KBM-7 (cell line): ENCODE data around the gene ATP1A3.
A peak's percentile ranks its signal among the peaks of the same experiment; 100 is the strongest.
"Not testable (repeated sequence)": the region's sequence is repeated elsewhere in the genome, so short reads cannot be mapped to it uniquely, and the experiment has no call there.

ENCODE experiments used
- DNase-seq: peaks from one replicate; pipeline ENCODE4 v3.0.0-alpha.2; 2015
- in situ Hi-C: fragments of 300-500 bp; cut with MboI; formaldehyde crosslinking; loops from 2 replicates; pipeline ENCODE4 v1.14.3; 2020; ENCODE audit warnings: low sequenced_read_pairs, low pct_unique_long_range_greater_than_20kb, mixed read lengths

The ATP1A3 gene

DNA sequence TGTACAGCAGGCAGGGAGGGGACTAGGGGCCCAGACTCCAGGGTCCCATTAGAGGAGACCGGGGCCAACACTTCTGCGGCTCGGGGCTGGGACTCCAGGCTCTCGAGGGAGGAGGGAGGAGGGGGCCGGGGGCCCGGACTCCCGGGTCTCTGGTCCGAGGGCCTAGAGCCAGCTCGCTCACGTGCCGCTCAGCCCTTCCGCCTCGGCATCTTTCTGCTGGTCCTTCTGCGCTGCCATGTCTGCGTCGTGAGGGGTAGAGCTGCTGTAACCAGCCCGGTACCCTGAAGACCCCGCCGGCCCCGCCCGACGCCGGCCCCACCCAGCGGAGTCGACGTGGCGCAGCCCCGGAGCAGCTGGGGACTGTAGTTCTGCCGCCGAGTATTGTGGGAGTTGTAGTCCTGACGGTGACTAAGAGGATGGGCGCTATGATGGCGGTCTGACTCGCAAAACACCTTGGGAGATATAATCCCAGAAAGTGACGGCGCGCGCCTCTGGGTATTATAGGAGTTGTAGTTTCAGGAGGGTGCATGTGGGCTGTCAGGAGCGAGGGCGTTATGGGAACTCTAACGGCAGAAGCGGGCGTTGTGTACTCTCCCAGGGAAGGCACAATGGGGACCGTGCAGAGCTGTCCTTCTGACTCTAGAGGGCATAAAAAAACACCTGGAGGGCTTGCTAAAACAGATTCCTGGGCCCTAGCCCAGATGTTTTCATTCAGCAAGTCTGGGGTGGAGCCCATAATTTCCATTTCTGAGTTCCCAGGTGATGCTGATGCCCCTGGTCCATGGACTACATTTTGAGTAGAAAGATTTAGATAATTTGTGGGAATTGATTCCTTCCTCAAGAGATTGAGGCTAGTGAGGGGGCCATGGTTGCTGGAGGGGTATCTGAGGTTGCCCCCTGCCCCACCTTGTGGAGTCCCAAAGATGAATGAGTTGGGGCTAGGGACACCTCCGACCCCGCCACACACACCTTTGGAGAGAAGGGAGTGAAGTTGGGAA lies 34.7 kb downstream of the ATP1A3 start, which contains the start of gene RABAC1:
RABAC1 (minus strand) TSS at position 266 of the 998 bp plus-strand sequence; CDS start at position 237, 29 bp downstream.
- peak; percentile 91 for DNase-seq

DNA sequence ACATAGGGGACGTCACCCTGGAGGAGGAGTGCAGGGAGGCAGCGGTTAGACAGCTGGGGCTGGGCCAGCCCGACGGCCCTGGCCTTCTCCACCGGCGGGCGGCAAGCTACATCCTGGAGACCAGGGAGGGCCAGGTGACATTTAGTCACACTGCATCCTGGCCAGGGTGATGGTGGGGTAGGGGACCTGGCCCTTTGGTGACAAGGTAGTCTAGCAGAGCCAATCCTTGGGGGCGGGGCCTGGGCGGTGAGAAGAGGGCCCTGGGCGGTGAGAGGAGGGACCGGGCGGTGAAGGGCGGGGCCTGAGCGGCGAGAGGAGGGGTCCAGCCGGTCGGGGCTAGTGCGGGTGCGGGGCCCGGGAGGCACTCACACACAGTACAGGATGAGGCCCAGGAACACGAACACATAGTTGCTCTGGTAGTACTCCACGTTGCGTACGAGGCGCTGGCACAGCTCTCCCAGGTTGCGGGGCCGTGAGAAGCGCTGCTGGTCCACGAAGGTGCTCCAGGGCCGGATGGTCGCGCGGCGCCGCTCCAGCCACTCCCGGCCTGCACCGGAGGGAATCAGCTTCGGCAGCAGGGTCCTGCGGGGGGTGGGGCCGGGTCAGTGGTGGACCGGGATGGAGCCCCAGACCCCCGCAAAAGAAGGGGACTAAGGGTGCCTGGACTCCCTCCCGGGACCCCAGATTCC lies 35.5 kb downstream of the ATP1A3 start:
- in situ Hi-C loops: no loop called here

More for the DNA sequence above, 34.7 kb downstream of the ATP1A3 start, which contains the start of gene RABAC1:
- in situ Hi-C loops: no loop called here

DNA sequence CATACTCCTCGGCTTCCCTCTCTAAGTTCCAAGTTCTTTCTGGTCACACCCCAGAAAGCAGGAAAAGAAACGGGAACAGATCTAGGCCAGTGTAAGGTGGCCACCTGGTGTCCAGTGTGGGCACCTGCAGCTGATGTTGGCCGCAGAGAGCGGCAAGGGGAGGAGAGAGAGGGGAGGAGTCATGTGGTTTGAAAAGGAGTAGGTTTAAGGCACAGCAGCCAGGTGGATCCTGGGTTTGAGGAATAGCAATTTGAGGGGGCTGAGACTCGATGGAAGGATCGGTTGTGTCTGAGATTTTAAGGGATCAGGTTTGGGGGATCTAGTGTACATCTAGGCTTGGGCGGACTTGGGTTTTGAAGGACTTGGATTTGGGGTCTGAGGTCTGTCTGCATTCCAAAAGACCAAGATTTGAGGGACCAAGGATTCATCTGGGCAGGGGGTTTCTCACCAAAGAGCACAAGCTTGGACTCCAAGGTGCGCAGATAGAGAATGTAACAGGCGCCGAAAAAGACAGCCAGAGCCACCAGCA lies 36.1 kb downstream of the ATP1A3 start:
- peak; percentile 90 for DNase-seq
- in situ Hi-C loops: no loop called here

More for the DNA sequence above, 35.5 kb downstream of the ATP1A3 start:
- peak; percentile 69 for DNase-seq

DNA sequence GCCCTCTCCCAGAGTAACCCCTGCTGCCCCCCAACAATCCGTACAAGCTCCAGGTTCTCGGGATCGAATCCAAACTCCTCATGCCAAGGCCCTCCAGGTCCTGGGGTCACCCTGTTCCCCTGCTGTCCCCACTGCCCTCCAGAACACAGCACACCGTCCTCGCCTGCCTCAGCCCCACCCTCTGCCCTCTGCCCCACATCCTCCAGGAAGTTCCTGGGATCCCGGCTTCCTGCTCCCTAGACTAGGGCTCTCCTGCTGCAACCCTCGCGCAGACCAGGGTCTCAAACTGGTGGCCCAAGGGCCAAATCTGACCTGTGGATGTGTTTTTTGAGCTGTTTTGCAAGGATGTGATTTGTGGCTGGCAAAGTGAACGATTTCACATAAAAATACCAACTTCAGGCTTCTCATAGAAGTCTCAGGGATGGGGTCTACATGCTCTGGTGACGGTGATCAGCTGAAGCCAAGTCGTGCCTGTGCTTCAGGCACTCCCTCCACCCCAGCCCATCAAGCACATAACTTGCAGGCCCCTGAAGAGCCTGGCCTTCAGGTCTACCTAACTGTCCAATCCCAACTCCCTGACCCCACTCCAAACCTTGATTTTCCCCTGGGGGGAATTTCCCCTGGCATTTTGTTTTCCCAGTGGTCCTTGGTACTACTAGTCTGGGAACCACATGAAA lies 36.7 kb downstream of the ATP1A3 start:
- no peak for DNase-seq
- in situ Hi-C loops: no loop called here

DNA sequence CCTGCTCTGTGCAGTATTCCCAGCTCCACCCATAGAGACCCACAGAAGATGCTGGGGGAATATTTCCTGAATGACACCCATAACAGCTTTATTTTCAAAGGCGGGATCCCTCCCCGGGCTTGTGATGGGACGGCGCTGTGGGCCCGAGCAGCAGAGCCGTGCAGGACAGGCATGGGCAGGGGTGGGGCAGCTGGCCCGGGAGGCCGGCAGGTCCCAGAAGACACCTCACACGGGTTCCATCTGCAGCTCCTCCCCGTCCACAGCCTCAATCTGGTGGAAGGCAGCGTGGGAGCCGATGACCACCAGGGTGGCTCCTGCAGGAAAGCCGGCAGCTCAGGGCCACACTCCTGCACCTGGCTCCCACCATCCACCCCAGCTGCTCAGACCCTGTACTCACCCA lies 37.4 kb downstream of the ATP1A3 start:
- no peak for DNase-seq
- in situ Hi-C loops: no loop called here

DNA sequence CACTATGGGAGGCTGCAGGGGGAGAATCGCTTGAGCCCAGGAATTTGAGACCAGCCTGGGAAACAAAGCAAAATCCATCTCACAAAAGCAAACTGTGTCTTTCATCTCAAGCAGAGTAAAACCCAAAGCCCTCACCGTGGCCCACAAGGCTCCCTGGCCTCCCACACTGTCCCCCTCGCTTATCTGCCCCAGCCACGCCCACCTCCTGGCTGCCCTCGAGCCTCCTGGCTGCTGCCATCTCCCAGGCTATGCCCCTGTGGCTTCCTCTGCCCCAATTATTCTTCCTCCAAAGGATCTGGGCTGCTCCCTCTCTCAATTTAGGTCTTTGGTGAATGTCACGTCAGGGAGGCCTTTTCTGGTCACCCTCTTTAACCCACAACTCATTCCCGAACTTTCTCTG lies 38.5 kb downstream of the ATP1A3 start:
- in situ Hi-C loops: no loop called here

DNA sequence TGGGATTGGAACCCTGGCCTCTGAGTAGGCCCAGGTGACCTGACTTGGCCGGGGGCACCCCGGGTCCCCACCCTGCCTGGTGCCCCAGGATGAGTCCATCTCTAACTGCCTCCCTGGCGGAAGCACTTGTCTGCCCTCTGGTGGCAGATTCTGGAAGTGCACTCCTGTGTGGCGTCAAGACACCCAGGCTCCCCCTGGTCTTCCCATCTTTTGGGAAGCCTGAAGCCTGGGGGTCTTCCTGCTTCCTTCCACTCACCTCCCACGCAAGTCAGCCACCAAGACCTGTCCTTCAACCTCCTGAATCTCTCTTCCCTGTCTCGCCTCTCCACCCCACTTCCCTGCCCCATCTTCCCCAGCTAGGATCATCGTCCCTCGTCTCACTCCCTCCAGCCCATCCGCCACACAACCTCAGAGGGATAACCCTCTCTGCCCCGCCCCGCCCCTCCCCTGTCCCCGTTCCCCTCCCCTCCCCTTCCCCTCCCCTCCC lies 42.3 kb downstream of the ATP1A3 start:
- in situ Hi-C loops: no loop called here

More for the DNA sequence above, 38.5 kb downstream of the ATP1A3 start:
- DNase-seq: no peak

DNA sequence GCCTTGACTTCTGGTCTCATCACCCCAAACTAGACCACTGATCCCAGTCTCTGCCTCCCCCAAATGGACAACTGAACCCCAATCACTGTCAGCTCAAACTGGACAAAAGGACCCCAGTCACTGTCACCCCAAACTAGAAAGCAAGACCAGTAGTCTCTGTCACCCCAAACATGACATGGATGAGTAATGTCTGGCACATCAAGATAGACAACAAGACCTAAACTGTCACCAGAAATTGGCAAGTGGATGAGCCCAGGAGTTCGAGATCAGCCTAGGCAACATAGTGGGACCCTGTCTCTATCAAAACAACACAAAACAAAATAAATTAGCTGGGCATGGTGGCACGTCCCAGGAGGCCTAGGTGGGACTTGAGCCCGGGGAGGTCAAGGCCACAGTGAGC lies 46.9 kb downstream of the ATP1A3 start:
- in situ Hi-C loops: loop anchor here (10.0 kb wide), 1 partner anchor 72 kb away; the partner anchor contains the start of gene CD79A
- DNase-seq: no peak

More for the DNA sequence above, 42.3 kb downstream of the ATP1A3 start:
- peak; percentile 68 for DNase-seq

DNA sequence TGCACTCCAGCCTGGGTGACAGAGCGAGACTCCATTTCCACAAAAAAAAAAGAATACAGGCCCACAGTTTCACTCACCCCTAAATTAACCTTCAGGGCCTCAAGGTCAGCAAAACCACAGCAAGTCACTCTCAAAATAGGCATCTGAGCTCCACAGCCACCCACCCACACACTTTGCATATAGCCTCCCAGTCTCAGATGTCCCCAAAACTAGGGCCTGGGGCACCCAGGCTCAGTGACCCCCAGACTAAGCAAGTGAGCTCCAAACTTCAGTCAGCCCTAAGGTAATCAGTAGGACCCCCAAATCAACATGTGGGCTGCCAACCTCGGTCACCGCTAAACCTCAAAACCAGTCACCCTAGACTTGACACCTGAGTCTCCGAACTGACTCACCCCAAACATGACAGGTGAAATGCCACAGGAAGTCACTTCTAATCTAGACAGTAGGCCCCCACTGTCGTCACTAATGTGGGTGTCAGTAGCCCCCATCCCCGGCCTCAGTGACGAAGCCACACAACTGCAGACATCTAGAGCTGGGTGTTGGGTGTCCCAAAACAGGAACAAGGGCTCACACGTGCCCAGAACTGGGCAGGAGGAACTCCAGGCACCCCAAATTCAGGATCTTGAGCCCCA lies 48.8 kb downstream of the ATP1A3 start:
- DNase-seq: no peak
- in situ Hi-C loops: loop anchor here (10.0 kb wide), 1 partner anchor 70 kb away; the partner anchor contains the start of gene CD79A

DNA sequence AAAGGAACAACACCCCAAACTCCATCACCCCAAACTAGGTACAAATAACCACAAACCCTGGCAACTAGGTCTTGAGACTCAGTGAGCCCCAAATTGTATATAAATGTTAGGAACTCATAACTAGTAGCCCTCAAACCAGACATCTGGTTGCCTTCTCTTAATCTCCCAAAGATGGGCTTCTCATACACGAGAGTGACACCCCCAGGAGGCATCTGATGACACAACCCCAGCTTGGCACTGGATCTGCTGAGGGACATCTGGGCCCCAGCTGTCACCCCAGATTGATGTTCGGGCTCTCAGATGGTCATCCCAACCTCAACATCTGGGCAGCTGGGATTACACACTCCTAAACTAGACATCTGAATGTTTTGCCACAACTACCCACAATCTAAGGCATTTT lies 49.7 kb downstream of the ATP1A3 start:
- in situ Hi-C loops: loop anchor here (10.0 kb wide), 1 partner anchor 70 kb away; the partner anchor contains the start of gene CD79A
- DNase-seq: no peak

DNA sequence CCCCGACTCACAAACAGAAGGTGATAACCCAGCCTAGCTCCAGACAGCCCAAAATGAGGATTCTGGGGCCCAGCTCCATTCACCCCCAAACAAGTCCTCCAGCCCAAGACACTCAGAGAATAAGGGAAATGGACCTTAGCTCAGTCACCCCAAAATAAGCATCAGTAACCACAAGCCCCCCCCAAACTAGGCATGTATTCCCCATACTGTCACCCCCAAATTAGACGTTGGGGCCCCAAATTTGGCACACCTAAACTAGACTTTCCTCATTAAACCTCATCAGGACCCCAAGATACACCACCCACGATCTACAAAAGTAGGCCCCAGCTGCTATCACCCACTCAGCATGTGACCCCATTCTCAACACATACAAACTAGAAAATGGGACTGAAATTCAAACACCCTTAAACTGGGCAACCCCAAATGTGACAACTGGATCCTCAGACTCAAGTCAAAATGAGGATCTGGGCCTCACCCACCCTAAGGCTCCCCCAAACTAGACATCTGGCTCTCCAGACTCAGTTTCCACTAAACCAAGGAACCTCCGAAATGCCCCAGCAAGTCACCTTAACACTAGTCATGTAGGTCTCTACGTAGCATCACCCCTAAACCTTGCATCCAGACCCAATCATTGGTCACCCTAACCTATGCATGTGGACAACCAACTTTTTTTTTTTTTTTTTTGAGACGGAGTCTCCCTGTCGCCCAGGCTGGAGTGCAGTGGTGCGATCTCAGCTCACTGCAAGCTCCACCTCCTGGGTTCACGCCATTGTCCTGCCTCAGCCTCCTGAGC lies 52.4 kb downstream of the ATP1A3 start:
- in situ Hi-C loops: loop anchor here (10.0 kb wide), 1 partner anchor 67 kb away; the partner anchor contains the start of gene CD79A

DNA sequence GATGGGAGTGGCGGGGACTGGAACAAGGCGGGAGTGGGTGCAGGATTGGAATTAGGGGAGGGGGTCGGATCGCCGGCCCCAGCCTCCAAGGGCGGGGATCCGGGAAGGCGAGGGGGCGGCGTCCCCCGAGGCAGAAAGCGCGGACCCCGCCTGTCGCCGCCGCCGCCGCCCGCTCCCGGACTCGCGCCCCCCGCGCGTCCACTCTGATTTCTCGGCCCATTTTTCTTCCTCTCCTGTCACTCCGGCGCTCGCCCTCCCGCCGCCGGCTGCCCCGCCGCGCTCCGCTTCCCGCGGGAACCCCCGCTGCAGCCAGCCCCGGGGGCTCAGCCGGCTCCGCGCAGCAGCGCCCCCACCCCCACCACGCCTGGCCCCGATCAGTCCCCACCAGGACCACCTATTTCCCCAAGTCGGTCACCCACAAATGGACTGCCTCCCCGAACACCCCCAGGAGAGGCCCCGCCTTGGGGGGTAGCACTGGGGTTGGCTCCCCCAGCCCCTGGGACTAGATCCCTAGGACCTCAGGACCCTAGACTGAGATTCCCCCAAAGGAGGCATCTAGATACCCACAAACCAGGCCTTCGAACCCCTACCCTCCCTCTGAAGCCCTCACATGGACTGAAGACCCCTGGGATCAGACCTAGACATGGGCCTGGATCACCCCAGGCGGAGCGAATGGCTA lies 53.2 kb downstream of the ATP1A3 start:
- DNase-seq: no peak
- in situ Hi-C loops: loop anchor here (10.0 kb wide), 1 partner anchor 66 kb away; the partner anchor contains the start of gene CD79A

More for the DNA sequence above, 52.4 kb downstream of the ATP1A3 start:
- DNase-seq: no peak

DNA sequence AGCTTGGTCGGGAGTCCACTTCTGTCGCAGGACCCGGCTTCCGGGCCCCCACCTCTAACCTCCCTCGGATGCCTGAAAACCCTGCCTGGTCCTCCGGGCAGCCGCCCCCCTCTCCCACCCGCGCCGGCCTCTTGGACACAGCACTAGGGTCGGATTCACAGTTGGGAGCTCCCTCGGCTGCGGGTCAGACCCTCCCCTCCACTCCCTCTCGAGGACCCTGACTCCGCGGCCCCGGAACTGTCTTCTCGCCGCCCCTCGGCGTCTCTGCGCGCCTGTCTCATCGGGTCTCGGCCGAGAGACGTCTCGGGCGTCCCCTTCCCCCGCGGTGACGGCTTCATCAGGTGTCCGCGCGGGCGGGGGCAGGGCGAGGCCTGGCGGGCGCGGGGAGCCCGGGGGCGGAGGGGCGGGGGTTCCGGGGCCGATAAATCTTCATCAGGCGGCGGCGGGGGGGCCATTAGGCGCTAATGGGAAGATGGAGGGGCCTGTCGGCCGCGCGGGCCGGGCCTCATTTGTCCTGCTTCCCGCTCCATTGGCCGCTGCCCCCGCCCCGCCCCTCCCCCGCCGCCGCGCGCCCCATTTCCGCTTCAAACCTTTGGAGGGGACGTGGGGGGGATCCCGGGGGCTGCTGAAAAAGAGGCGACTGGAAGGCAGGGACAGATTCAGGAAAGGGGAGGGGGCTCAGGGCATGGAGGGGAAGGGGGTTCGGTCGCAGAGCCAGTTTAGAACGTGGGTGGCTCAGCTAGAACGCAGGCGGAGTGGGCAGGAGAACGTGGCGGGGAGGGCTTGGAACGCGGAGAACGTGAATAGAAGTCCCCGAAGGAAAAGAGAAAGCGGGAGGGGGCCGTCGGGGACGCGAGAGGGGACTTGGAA lies 53.9 kb downstream of the ATP1A3 start:
- in situ Hi-C loops: loop anchor here (10.0 kb wide), 1 partner anchor 65 kb away; the partner anchor contains the start of gene CD79A
- DNase-seq: no peak

DNA sequence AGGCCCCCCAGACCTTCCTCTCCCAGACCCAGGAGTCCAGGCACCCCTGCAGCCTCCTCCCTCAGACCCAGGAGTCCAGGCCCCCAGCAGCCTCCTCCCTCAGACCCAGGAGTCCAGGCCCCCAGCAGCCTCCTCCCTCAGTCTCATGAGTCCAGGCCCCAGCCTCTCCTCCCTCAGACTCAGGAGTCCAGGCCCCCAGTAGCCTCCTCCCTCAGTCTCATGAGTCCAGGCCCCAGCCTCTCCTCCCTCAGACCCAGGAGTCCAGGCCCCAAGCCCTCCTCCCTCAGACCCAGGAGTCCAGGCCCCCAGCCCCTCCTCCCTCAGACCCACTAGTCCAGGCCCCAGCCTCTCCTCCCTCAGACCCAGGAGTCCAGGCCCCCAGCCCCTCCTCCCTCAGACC lies 54.8 kb downstream of the ATP1A3 start:
- DNase-seq, in situ Hi-C loops: not testable (repeated sequence)

DNA sequence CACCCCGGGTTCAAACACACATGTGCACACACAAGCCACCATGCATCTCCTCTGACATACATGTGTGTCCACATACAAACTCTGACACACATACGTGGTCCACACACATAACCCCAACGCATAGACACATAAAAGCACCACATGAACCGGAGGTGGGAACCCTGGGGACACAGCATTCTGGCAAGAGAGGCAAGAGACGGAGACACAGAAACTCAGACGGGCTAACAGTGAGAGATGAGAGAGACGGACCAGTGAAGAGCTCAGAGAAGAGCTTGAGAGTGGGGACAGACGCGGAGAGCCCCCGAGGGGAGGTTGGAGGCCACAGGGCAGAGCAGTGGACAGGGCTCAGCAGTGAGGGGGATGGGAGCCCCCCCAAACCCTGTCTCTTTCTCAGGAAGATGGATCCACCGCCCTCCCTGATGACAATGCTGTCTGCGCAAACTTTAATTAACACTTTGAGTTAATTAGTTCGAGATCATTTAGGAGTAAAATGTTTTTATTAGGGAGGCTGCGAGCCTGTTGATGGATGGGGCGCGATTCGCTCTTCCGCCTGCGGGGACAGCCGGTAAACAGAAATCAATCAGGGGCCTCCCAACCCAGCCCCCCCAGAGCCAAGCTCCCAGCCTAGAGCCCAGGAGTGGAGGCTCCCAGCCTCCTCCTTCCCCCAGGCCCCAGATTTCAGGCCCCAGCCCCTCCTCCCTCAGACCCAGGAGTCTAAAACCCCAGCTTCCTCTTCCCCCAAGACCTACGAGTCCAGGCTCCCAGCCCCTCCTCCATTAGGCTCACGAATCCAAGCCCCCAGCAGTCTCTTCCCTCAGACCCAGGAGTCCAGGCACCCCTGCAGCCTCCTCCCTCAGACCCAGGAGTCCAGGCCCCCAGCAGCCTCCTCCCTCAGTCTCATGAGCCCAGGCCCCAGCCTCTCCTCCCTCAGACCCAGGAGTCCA lies 56.2 kb downstream of the ATP1A3 start:
- no peak for DNase-seq
- in situ Hi-C loops: no loop called here
